HG02852 (cell line): ENCODE results near the gene CPA2.
"Not testable (repeated sequence)": the region's sequence is repeated elsewhere in the genome, so short reads cannot be mapped to it uniquely, and the experiment has no call there.

Experiments
- ATAC-seq: cut with Tn5 transposase; IDR thresholded peaks from one replicate; pipeline ENCODE4 v1.9.1; 2021; ENCODE audit warnings: mild to moderate bottlenecking, moderate library complexity; ENCODE audit not compliant: unreplicated experiment

The CPA2 gene

DNA sequence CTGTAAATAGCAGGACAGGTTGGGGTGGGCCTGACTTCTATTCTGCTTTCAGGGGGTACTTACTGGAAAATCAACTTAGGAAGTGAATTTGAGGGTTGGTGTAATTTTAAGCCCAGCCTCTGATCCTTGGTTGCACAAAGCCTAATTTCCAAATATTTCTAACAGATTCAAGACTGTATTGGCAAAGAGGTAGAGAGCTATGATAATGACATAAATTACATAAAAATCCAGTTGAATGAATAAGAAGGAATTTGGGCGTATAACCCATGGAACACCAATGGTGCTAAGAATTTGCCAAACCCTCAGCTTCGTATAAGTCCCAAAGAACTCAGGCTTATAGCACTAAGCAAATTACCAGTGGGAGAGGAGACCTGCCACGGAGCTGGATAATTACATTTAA is 38.2 kb downstream of the CPA2 start:
- ATAC-seq: no peak

DNA sequence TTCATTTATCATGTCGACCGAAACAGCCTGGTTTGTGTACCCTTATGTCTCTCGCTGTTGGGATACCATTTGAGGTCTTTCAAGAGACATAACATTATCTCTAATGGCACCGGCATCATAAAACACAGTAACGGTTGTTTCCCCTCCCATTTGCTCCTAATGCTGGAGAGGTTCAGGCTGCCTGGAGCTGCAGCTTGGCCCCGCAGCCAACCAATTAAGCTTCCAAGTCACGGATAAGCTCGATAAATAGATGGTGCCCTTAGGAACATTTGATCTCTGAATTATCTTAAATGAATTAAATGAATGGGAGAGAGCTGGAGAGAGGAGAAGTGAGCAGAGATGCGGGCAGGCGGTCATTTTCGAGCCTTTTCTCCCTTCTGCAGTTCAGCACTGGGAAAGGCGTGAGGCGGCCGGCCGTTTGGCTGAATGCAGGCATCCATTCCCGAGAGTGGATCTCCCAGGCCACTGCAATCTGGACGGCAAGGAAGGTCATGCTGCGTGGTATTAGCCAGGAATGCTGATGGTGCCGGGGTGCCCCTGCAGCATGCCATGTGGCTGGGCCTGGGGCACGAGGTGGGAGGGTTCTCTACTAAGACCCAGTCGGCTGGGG is 38.9 kb downstream of the CPA2 start:
- no peak for ATAC-seq

DNA sequence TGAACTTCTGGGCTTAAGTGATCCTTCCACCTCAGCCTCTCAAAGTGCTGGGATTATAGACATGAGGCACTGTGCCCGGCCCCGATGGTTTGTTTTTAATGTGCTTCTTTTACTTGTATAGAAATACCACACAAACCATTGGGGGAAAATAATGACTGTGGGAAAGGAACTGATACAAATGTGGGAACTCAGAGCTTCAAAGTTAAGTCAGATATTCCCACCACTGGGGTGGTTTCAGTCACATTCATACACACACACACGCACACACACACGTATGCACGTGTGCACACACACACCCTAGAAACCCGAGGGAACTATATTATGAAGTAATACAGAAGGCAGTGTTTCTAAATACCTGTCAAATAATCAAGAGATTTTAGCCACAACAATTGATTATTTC is 43.3 kb downstream of the CPA2 start:
- ATAC-seq: no peak

DNA sequence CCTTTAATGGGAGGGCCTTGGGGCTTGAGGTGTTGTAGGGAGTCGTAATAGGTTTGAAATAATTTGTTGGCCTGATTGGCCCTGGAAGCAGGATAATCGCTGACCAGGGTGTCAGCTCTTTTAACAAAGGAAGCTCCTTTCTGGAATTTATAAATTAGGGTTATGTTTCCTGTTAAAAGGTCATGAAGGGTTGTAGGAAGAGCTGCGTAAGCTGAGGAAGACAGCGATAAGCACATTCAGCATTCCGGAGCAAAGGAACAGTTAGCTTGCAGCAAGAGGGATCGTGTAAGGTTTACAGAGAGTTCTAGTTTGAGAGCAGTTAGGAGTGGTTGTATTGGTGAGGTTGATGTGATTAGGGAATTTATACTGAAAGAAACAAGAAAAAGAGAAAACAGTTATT is 47.6 kb downstream of the CPA2 start:
- ATAC-seq: no peak

DNA sequence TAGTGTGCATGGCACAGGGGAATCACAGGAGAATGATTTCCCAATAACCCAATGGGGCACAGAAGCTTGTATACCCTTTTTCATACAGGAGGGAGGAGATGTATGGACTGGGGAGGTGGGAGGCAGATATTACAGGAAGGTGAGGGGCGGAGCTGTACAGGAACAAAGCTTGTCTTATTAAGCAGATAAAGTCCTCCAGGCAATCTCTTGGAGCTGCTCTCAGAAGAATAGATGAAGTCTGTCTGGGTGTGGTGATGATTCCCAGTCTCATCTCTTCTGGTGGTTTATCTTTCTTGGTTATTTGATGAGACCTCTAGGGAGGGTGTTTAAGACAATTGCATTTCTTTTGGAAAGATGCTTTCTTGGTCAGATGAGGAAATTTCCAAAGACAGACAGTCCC is 52.9 kb downstream of the CPA2 start:
- no peak for ATAC-seq

DNA sequence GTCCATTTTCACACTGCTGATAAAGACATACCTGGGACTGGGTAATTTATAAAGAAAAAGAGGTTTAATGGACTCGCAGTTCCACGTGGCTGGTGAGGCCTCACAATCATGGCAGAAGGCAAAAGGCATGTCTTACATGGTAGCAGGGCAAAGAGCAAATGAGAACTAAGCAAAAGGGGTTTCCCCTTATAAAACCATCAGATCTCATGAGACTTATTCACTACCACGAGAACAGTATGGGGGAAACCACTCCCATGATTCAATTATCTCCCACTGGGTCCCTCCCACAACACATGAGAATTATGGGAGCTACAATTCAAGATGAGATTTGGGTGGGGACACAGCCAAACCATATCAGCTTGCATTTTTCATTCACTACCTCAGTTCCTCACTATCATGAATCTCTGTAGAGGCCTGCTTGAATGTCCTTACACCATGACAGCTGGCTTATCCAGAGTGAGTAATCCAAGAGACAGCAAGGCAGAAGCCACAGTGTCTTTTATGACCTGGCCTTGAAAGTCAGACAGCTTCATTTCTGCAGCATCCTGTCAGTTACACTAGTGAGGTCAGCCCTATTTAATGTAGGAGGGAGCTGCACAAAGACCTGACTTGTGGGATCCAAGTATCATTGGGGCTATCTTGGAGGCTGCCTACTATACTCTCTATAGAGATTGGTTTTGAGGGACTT is 55.0 kb downstream of the CPA2 start:
- not testable (repeated sequence) for ATAC-seq

DNA sequence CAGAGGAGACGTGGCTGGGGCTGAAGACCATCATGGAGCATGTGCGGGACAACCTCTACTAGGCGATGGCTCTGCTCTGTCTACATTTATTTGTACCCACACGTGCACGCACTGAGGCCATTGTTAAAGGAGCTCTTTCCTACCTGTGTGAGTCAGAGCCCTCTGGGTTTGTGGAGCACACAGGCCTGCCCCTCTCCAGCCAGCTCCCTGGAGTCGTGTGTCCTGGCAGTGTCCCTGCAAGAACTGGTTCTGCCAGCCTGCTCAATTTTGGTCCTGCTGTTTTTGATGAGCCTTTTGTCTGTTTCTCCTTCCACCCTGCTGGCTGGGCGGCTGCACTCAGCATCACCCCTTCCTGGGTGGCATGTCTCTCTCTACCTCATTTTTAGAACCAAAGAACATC is 56.0 kb downstream of the CPA2 start:
- ATAC-seq: no peak

DNA sequence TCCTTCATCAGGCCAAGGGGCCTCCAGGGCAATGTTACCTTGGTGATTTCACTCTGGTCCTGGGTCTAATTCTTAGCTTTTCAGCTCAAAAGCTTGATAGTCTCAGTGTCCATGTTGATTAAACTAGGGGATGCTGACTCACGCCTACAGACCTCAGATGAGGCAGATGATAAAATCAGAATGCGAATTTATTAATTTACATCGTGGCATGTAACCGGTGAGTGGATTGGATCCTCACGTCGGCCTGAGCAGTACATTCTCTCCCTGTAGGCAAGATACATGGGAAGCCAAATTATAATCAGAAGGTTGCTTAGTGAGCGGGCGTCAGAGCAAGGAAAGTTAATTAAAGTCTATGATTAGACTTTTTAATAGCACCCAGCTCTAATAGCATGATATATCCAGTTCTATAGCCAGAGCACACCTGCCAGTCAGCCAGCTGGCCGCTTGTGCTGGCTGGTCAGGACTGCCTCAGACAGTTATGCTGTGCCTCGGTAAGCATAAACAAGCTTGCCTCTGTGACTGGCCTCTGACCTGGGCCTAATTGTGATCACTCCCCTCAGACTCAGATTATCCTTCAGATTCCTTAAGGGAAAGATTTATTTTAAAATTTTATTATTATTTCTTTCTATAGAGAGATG is 57.8 kb downstream of the CPA2 start:
- ATAC-seq: no peak

DNA sequence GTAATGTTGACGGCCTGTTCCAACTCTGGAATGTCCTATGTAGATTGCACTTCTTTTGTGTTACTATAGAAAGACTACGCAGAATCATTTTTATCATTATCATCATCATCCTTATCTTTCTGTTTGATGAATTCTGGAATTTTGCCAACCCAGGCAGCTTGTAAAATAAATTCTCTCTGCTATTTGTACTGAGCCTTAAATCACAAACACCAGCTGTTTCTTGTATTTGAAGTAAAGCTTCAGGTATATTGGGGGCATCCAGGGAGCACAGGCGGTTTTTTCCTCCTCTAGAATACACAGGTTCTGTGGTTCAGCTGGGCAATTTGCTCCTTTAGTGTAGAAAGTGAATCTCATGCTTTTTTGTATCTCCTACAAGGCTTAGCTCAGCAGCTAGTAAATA is 63.0 kb downstream of the CPA2 start:
- no peak for ATAC-seq

DNA sequence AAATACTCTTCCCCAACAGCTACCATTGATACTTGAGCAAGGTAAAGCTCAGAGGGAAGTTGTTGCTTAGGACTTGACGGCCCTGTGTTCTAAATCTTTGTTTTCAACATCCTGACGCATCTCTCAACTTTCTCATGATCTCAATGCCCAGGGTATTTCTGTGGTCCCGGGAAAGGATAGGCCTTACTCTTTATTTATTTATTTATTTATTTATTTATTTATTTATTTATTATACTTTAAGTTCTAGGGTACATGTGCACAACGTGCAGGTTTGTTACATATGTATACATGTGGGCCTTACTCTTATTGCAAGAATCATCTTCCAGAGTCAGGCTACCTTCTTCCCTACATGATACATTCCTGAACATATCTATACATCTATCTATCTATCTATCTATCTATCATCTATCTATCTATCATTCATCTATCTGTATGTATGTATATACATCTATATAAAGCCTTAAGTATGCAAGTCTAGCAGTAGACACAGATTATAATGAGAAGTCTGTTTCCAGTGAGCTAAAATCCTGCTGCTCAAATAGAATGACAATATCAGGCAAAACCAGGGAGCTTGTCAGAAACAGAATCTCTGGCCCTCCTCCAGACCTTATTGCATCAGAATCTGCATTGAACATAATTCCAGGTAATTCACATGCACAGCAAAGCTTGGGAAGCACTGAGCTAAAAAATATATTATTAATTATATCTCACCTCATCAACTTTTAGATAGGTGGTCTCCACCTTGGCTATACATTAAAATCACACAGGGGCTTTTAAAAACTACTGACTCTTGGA is 65.8 kb downstream of the CPA2 start:
- no peak for ATAC-seq

DNA sequence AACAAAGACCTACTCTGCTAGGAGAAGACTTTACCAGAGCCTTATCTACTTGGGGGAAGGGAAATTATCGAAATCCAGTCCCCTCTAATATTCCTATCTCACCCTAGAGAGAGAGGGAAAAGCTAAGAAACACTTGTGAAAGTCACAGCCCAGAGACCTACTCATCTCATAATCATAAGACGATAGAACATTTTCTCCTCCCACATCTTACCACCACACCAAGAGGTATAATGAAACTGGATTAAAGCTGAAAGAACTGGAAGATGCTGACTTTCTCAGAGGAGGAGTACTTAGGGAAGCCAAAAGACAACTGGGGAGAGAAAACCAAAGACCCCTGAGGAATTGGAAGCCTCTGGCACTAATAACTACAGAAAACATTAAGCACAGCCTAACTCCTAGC is 67.2 kb downstream of the CPA2 start:
- ATAC-seq: no peak

DNA sequence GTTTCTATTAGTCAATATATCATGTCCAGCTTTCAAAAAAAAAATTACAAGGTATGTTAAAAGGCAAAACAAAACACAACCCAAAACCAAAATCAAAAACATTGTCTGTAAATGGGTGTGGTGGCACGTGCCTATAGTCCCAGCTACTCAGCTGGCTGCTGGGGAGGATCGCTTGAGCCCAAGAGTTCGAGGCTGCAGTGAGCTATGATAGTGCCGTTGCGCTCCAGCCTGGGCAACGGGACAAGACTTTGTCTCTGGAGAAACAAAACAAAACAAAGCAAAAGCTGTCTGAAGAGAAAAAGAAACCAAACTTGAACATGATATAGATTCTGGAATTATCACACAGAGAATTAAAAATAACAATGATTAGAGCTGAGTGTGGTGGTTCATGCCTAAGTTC is 67.6 kb downstream of the CPA2 start:
- ATAC-seq: no peak

DNA sequence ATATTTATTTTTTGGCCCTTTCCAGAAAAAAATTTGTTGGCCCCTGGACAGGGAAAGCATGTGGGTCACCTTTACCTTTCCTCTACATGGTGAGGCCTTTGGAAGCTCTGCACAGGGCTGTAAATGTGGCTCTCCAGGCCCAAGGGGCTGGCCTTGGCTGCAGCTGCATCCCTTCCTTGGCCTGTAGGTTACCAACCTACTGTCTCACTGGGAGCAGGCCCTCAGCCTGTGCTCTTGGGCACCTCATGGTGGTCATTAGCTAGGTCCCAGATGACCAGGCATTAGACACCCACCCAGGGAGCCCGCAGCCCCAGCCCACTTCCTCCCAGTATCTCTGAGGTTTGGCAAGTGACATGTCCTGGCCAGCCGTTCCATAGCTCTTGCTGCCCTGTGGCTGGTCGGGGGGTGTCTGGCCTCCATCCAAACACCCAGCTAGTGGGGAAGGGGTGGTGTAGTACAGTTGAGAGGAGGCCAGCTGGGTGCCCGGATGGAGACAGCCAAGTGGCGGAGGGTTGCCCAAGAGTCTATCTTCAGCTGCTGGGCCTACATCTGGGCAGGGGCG is 70.8 kb downstream of the CPA2 start:
- no peak for ATAC-seq

DNA sequence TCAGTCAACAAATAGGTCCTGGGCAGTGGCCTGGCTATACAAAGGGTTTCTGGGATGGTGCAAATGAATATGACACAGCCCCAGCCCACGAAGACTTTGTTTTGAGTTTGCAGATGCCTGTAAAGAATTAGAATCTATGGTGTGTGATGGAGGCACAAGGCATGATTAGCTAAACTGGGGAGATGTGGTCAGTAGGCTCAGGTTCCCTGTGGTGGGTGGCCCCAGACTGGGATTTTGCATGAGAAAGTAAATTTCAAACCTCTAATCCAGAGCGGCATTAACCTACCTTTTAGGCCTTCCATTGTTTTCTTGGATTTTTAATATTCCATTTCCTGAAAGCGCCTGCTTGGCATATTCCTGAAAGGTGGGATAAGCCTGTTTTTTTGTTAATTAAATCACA is 71.6 kb downstream of the CPA2 start:
- no peak for ATAC-seq
